Activated CD4-positive, alpha-beta T cell treated with anti-CD3 and anti-CD28 coated beads, Interleukin-2, amount 10 ng/mL, durations not matched to agents 24 days and 14 days (primary cell): ENCODE data around the gene PHACTR3. TPM values are rescaled to one million over a fixed set of nuclear protein-coding genes. Genes with fewer than 3 reads are reported as not detected.

Experiments used
- DNase-seq: peaks from one replicate; pipeline ENCODE4 v3.0.0; 2022
- H3K27ac Mint-ChIP-seq: one replicate; pipeline ENCODE4 v1.8.0; 2022; ENCODE audit warnings: mild to moderate bottlenecking, mixed read lengths
- H3K27me3 Mint-ChIP-seq: one replicate; pipeline ENCODE4 v1.8.0; 2022; ENCODE audit warnings: mixed read lengths
- H3K36me3 Mint-ChIP-seq: one replicate; pipeline ENCODE4 v1.8.0; 2022; ENCODE audit warnings: low read depth, mild to moderate bottlenecking, mixed read lengths
- H3K4me1 Mint-ChIP-seq: one replicate; pipeline ENCODE4 v1.8.0; 2021; ENCODE audit warnings: mixed read lengths
- H3K4me3 Mint-ChIP-seq: one replicate; pipeline ENCODE4 v1.8.0; 2022; ENCODE audit warnings: mild to moderate bottlenecking, moderate library complexity, mixed read lengths
- H3K9me3 Mint-ChIP-seq: one replicate; pipeline ENCODE4 v1.8.0; 2021; ENCODE audit warnings: mixed read lengths
- intact Hi-C: fragments of 100-400 bp; cut with micrococcal nuclease; formaldehyde crosslinking; loops from one replicate; pipeline ENCODE4 v1.15.1; 2023
- total RNA-seq: library from RNA; stranded (reverse); gene quantifications from 2 replicates; pipeline ENCODE4 v1.2.3, GENCODE V29; 2022

Gene PHACTR3
- total RNA-seq, 1 donor from 2014 or later, result not detected

GRCh38 chr20:59567585-59568508 lies 36.5 kb upstream of the PHACTR3 start:
- no peaks in the 10 kb centered on the region for H3K9me3 Mint-ChIP-seq
- H3K4me3 Mint-ChIP-seq, result no peak overlapping the region
- no peaks in the 10 kb centered on the region for H3K36me3 Mint-ChIP-seq
- intact Hi-C loops, result no loop called here
- H3K4me1 Mint-ChIP-seq, result no peaks in the 10 kb centered on the region
- H3K27me3 Mint-ChIP-seq, result no peaks in the 10 kb centered on the region
- DNase-seq, result no peak
- no peak overlapping the region for H3K27ac Mint-ChIP-seq

GRCh38 chr20:59568509-59569024 lies 35.8 kb upstream of the PHACTR3 start:
- DNase-seq, result no peak
- Mint-ChIP-seq H3K4me3 (no peak overlapping the region), H3K36me3 (no peaks in the 10 kb centered on the region), H3K27ac (no peak overlapping the region), H3K9me3 (no peaks in the 10 kb centered on the region), H3K27me3 (peaks cover 4% of the 10 kb centered on the region), H3K4me1 (no peaks in the 10 kb centered on the region)
- intact Hi-C loops, result no loop called here

- no peak for DNase-seq
- Mint-ChIP-seq H3K9me3 (no peaks in the 10 kb centered on the region), H3K27me3 (peaks cover 4% of the 10 kb centered on the region), H3K4me3 (no peak overlapping the region), H3K27ac (no peak overlapping the region), H3K4me1 (no peaks in the 10 kb centered on the region), H3K36me3 (no peaks in the 10 kb centered on the region)
- intact Hi-C loops, result no loop called here
These were observed 35.0 kb upstream of the PHACTR3 start for GRCh38 chr20:59569305-59569704.

GRCh38 chr20:59571151-59571550 lies 33.2 kb upstream of the PHACTR3 start:
- Mint-ChIP-seq H3K9me3 (no peaks in the 10 kb centered on the region), H3K4me1 (no peaks in the 10 kb centered on the region), H3K27ac (no peak overlapping the region), H3K4me3 (peak overlapping the region; percentile 60), H3K36me3 (no peaks in the 10 kb centered on the region), H3K27me3 (peaks cover 15% of the 10 kb centered on the region)
- DNase-seq, result no peak
- intact Hi-C loops, result no loop called here

- H3K4me3 Mint-ChIP-seq, result peak overlapping the region; percentile 60
- peak; percentile 86 for DNase-seq
- no peak overlapping the region for H3K27ac Mint-ChIP-seq
- intact Hi-C loops, result no loop called here
- H3K27me3 Mint-ChIP-seq, result peaks cover 21% of the 10 kb centered on the region
- H3K9me3 Mint-ChIP-seq, result no peaks in the 10 kb centered on the region
- H3K4me1 Mint-ChIP-seq, result no peaks in the 10 kb centered on the region
- H3K36me3 Mint-ChIP-seq, result no peaks in the 10 kb centered on the region
These were observed 32.6 kb upstream of the PHACTR3 start for GRCh38 chr20:59571551-59572314.

- no peaks in the 10 kb centered on the region for H3K9me3 Mint-ChIP-seq
- H3K4me3 Mint-ChIP-seq, result no peak overlapping the region
- no peak for DNase-seq
- intact Hi-C loops, result no loop called here
- H3K27ac Mint-ChIP-seq, result no peak overlapping the region
- H3K4me1 Mint-ChIP-seq, result no peaks in the 10 kb centered on the region
- peaks cover 23% of the 10 kb centered on the region for H3K27me3 Mint-ChIP-seq
- no peaks in the 10 kb centered on the region for H3K36me3 Mint-ChIP-seq
These were observed 31.8 kb upstream of the PHACTR3 start for GRCh38 chr20:59572515-59572914.

- Mint-ChIP-seq H3K9me3 (no peaks in the 10 kb centered on the region), H3K27ac (no peak overlapping the region), H3K36me3 (no peaks in the 10 kb centered on the region), H3K4me1 (no peaks in the 10 kb centered on the region), H3K27me3 (peaks cover 33% of the 10 kb centered on the region), H3K4me3 (no peak overlapping the region)
- intact Hi-C loops, result no loop called here
- no peak for DNase-seq
These were observed 30.5 kb upstream of the PHACTR3 start for GRCh38 chr20:59573837-59574236.

GRCh38 chr20:59574308-59574707 lies 30.0 kb upstream of the PHACTR3 start:
- Mint-ChIP-seq H3K27me3 (peaks cover 36% of the 10 kb centered on the region), H3K4me3 (no peak overlapping the region), H3K9me3 (no peaks in the 10 kb centered on the region), H3K4me1 (no peaks in the 10 kb centered on the region), H3K27ac (no peak overlapping the region), H3K36me3 (no peaks in the 10 kb centered on the region)
- no peak for DNase-seq
- intact Hi-C loops, result no loop called here

- H3K4me3 Mint-ChIP-seq, result no peak overlapping the region
- intact Hi-C loops, result no loop called here
- no peaks in the 10 kb centered on the region for H3K4me1 Mint-ChIP-seq
- H3K36me3 Mint-ChIP-seq, result no peaks in the 10 kb centered on the region
- peaks cover 44% of the 10 kb centered on the region for H3K27me3 Mint-ChIP-seq
- H3K27ac Mint-ChIP-seq, result no peak overlapping the region
- no peak for DNase-seq
- no peaks in the 10 kb centered on the region for H3K9me3 Mint-ChIP-seq
These were observed 29.1 kb upstream of the PHACTR3 start for GRCh38 chr20:59575216-59575615.

- H3K27ac Mint-ChIP-seq, result no peak overlapping the region
- no peaks in the 10 kb centered on the region for H3K9me3 Mint-ChIP-seq
- no peak overlapping the region for H3K4me3 Mint-ChIP-seq
- no peak for DNase-seq
- H3K4me1 Mint-ChIP-seq, result no peaks in the 10 kb centered on the region
- intact Hi-C loops, result no loop called here
- H3K36me3 Mint-ChIP-seq, result no peaks in the 10 kb centered on the region
- peaks cover 44% of the 10 kb centered on the region for H3K27me3 Mint-ChIP-seq
These were observed 28.7 kb upstream of the PHACTR3 start for GRCh38 chr20:59575653-59576052.

GRCh38 chr20:59576216-59576953 lies 28.0 kb upstream of the PHACTR3 start:
- H3K4me3 Mint-ChIP-seq, result no peak overlapping the region
- H3K36me3 Mint-ChIP-seq, result no peaks in the 10 kb centered on the region
- H3K9me3 Mint-ChIP-seq, result no peaks in the 10 kb centered on the region
- H3K27ac Mint-ChIP-seq, result no peak overlapping the region
- no peaks in the 10 kb centered on the region for H3K4me1 Mint-ChIP-seq
- H3K27me3 Mint-ChIP-seq, result peaks cover 44% of the 10 kb centered on the region
- DNase-seq, result no peak
- intact Hi-C loops, result no loop called here

- DNase-seq, result no peak
- H3K9me3 Mint-ChIP-seq, result no peaks in the 10 kb centered on the region
- H3K27me3 Mint-ChIP-seq, result peaks cover 44% of the 10 kb centered on the region
- no peak overlapping the region for H3K4me3 Mint-ChIP-seq
- H3K36me3 Mint-ChIP-seq, result no peaks in the 10 kb centered on the region
- intact Hi-C loops, result no loop called here
- no peak overlapping the region for H3K27ac Mint-ChIP-seq
- no peaks in the 10 kb centered on the region for H3K4me1 Mint-ChIP-seq
These were observed 27.1 kb upstream of the PHACTR3 start for GRCh38 chr20:59577037-59577808.

- H3K4me1 Mint-ChIP-seq, result no peaks in the 10 kb centered on the region
- DNase-seq, result no peak
- no peaks in the 10 kb centered on the region for H3K9me3 Mint-ChIP-seq
- H3K36me3 Mint-ChIP-seq, result no peaks in the 10 kb centered on the region
- H3K27me3 Mint-ChIP-seq, result peaks cover 43% of the 10 kb centered on the region
- H3K27ac Mint-ChIP-seq, result no peak overlapping the region
- intact Hi-C loops, result no loop called here
- no peak overlapping the region for H3K4me3 Mint-ChIP-seq
These were observed 26.4 kb upstream of the PHACTR3 start for GRCh38 chr20:59577809-59578435.
